Activated T-cell treated with anti-CD3 and anti-CD28 coated beads, Interleukin-2, amount 50 U/mL, for 1 hour (primary cell): Measurements from ENCODE around the gene NMNAT2.
"Not testable (repeated sequence)": the region's sequence is repeated elsewhere in the genome, so short reads cannot be mapped to it uniquely, and the experiment has no call there.

Experiments used
- DNase-seq: peaks from one replicate; pipeline ENCODE4 v3.0.0-alpha.2; 2020

The NMNAT2 gene

DNA sequence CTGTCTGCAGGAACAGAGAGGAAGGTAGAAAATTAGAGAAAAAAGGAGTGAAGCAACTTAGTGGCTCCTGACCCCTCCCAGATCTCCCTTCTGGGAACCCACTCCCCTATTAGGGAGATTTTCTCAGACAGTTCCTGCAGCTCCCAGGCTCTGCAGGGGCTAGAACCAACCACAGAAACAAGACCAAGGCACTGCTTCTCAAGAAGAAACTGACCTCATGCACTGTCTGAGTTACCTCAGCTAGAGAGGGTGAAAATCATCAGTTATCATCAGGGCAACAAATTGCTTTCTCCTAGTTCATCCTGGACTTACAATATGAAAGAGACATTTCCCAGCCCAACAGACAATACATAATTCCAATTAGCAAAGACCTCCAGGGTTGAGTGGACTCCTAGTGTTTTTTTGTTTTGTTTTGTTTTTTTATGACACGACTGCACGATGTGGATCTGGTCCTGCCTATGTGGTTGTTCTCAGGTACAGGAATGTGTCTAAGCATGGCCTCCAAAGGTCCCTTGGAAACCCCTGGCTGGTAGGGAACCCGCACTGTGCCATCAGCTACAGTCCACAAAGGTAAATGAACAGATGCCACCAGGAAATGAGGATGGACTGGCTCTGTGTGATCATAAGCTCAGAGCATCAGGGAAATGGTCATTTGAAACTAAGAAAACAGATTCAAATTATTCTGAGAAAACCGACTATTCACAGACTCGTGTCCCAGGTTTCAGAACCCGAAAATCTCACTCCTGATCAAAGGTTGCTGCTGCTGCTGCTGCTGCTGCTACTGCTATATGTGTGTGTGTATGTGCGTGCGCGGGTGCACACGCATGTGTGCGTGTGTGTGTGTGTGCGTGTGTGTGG, 166.8 kb downstream of the NMNAT2 start:
- no peak for DNase-seq

DNA sequence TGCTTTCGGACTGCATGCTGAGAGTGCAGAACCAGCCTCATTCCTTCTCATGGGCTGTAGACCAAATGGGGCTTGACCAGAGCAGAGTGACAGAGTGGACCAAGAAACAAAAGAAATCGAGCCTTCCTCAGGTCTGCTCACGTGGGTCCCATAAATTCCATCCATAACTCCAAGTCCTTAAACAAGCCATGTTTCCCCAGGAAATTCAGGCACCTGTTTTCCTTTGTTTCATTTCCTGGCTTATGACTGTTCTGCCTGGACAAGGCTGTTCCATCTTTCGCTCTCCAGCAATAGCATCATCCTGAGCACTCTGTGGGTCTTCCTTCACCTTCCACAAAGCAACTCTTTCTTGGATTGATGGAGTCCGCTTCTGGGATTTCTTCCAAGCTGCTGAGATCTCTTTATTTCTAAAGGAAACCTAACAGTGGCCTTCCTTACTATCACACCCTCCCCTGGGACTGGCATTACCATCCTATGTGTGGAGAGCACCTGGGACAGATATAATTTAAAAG, 168.2 kb downstream of the NMNAT2 start:
- DNase-seq, result no peak

DNA sequence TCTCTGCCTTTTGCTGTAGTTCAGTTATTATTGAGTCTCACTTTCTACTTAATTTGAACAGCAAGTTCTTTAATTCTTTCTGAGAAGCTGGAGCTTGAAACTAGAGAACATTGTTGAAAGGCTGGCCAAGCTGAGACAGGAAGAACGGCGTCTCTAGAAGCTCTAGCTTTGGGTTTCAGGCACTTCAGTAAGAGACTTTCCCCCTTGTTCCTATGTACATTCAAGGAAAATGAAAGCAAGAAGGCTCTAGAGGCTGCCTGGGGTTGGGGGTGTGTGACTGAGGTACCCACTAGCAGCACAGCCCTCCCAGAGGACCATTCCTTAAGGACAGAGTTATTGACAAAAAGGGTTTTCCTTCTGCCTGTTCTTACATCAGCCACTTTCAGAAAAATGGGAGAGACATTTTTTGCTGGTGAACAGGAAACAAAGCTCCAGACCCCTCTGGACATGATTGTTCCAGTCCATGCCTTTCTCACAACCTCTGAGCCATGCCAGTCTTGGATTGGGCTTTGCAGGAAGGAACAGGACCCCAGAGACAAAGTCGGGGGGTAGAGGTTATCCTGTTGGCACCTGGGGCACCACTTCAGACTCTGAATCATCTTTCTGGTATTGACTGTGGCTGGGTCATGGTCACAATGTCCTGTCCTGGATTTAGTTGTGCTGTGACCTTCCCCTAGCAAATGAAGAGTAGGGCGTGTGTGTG, 169.0 kb downstream of the NMNAT2 start:
- DNase-seq, result no peak

DNA sequence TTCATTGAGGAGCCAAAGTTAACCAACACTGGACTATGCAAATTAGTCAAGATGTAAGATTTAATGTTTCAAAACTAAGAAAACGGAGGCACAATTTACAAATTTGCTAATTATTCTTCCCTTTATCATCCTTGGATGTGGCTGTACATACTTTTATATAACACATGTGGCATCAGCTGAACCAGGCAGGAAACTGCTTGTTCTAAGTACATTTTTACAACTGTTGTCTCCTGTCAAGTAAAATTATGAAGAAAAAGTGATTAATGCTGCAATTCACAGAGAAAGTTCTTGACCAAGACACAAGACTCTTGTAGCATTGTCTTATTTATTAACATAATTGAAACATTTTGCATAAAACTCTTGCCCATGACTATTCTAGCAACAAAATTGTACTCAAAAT, 170.2 kb downstream of the NMNAT2 start:
- DNase-seq, result no peak

DNA sequence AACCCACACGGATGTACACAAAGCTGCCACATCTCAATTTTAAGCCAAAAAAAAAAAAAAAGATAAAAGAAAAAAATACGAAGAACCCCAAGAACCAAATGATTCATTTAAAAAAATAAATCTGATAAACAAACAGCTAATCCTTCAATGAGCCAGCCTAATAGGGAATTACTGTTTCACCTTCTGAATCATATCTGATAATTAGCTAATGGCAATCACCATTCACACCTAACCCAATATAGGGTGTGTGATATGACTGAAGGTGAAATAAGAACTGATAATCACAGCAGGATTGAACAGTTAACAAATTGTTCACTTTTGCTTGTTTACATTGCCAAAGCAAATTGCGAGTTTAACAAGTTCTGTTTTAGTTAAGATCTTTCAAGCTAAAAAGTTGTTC, 170.7 kb downstream of the NMNAT2 start:
- DNase-seq, result no peak

DNA sequence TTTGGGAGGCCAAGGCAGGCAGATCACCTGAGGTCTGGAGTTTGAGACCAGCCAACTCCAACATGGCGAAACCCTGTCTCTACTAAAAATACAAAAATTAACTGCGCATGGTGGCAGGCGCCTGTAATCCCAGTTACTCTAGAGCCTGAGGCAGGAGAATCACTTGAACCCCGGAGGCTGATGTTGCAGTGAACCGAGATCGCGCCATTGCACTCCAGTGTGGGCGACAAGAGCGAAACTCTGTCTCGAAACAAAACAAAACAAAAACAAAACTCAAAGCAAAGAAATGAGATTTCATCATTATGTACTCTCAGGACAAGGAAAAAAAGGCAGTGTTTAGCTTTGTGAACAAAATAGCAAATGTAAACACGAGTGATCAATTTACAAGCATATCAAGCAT, 171.1 kb downstream of the NMNAT2 start:
- DNase-seq, result no peak

DNA sequence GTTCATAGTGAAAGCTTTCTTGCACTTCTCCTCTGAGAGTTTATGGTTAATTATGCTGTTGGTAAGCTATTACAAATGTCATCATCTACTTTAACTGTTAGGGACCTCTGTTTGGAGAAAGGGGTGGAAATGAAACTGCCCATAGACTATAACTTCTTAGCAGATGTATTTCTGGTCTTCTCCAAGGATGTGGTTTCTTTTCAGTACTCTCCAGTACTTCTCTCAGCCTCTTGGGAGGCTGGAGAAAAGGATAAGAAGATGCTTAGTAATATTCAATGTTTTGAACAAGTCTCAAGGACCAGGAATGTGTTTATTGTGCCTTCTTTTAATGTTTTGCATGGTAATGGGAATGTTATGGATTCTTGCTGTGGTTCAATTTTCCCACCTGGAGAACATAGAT, 171.7 kb downstream of the NMNAT2 start:
- DNase-seq, result no peak

DNA sequence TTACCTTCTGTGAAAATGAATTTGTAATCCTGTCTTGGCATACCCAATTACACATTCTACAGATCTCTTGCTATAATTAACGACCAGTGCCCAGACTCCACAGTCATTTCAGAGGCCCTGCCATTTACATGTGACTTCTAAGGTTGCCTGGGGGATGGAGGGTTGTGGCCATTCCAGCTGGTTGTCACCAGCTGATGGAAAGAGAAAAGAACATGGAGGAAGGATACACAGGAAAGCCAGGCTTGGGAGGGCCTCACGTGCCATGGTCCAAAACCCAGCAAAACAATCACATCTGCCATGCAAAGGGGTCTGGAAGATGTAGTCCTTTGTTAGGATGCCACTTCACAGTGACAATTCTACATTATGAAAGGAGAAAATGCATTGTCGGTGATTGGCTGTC, 172.8 kb downstream of the NMNAT2 start:
- DNase-seq, result no peak

DNA sequence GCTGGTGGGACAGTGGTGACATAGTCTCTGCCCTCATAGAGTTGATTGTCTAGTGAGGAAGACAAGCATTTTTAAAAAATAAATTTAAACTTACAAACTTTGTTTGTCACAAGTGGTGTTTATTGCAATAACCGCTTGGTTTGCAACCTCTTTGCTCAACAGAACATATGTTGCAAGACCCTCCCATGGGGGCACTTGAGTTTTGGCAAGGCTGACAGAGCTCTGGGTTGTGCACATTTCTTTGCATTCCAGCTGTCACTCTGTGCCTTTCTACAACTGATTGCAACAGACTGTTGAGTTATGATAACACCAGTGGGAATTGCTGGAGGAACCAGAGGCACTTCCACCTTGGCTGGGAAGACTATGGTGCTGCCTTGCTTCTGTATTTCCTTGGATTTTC, 173.7 kb downstream of the NMNAT2 start:
- no peak for DNase-seq

DNA sequence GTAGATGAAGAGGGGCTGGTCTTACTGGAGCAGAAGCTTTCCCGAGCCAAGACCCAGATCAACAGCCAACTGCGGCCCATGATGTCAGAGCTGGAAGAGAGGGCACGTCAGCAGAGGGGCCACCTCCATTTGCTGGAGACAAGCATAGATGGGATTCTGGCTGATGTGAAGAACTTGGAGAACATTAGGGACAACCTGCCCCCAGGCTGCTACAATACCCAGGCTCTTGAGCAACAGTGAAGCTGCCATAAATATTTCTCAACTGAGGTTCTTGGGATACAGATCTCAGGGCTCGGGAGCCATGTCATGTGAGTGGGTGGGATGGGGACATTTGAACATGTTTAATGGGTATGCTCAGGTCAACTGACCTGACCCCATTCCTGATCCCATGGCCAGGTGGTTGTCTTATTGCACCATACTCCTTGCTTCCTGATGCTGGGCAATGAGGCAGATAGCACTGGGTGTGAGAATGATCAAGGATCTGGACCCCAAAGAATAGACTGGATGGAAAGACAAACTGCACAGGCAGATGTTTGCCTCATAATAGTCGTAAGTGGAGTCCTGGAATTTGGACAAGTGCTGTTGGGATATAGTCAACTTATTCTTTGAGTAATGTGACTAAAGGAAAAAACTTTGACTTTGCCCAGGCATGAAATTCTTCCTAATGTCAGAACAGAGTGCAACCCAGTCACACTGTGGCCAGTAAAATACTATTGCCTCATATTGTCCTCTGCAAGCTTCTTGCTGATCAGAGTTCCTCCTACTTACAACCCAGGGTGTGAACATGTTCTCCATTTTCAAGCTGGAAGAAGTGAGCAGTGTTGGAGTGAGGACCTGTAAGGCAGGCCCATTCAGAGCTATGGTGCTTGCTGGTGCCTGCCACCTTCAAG, 174.8 kb downstream of the NMNAT2 start:
- DNase-seq, result no peak

DNA sequence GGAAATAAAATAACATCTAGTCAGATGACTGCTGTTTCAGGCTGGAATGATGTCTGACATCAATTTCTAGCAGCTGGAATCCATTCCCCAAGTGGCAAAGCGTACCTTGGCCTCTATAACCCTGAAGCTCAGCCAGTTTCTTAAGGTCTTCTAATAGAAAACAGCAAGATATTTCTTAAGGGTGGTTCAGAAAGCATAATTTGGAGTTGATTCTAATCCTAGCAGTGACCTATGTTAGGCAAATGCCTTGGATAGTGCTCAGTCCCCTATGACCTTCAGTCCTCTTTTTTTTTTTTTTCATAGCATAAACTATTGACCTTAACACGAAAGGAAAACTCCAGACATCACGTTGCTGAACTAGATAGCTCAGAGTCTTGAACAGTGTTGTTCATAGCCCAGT, 175.6 kb downstream of the NMNAT2 start:
- no peak for DNase-seq

DNA sequence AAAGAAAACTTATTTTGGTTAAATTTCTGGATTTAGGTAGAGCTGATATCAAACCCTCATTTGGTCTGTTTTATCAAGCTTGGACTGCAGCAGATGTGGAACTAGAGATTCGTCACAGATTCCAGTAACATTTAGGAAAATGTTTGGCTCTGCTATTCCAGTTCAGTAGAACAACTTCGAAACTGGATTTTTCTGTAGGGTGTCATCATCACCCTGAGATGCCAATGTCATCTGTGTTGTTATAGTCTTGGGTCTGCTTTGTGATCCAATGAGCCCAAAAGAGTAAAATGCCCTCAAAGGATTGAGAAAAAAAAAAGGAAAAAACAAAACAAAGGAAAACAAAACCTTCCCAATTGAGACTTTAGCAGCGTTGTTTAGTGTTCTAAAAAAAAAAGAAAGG, 176.7 kb downstream of the NMNAT2 start:
- no peak for DNase-seq

DNA sequence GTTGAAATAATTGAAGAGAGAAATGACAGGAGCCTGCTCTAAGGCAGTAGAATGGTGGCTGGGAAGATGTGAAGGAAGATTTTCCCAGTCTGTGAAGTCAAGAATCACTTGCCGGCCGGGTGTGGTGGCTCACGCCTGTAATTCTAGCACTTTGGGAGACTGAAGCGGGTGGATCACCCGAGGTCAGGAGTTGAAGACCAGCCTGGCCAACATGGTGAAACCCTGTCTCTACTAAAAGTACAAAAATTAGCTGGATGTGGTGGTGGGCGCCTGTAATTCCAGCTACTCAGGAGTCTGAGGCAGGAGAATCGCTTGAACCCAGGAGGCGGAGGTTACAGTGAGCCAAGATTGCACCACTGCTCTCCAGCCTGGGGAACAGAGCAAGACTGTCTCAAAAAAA, 177.3 kb downstream of the NMNAT2 start:
- not testable (repeated sequence) for DNase-seq

DNA sequence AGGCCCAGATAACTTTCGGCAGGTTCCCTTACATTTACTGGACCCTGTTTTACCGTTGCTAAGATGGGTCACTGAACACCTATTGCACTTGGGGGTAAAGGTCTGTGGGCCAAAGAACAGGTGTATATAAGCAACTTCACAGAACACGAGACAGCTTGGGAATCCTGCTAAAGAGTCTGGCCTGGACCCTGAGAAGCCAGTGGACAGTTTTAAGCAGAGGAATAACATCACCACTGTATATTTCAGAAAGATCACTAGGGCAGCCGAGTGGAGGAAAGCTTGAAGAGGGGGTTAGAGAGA, 177.7 kb downstream of the NMNAT2 start:
- no peak for DNase-seq

DNA sequence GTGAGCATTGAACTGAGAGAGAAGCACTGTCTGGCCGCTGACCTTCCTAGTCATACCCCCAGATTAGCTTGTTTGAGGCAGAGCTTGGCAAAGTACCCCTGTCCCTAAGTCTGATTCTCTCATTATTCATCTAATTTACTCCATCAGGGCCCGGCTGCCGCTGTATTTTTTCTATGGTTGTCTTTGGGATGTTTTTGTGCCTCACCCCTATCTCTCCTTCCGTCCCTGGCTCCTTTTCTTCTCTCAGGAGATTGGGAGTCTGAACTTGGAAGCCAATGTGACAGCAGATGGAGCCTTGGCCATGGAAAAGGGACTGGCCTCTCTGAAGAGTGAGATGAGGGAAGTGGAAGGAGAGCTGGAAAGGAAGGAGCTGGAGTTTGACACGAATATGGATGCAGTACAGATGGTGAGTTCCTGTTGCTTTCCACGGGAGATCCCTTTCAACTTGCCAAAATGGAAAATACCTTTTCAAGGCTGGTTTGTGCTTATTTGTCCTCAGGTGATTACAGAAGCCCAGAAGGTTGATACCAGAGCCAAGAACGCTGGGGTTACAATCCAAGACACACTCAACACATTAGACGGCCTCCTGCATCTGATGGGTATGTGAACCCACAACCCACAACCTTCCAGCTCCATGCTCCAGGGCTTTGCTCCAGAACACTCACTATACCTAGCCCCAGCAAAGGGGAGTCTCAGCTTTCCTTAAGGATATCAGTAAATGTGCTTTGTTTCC, 178.2 kb downstream of the NMNAT2 start:
- DNase-seq, result no peak

DNA sequence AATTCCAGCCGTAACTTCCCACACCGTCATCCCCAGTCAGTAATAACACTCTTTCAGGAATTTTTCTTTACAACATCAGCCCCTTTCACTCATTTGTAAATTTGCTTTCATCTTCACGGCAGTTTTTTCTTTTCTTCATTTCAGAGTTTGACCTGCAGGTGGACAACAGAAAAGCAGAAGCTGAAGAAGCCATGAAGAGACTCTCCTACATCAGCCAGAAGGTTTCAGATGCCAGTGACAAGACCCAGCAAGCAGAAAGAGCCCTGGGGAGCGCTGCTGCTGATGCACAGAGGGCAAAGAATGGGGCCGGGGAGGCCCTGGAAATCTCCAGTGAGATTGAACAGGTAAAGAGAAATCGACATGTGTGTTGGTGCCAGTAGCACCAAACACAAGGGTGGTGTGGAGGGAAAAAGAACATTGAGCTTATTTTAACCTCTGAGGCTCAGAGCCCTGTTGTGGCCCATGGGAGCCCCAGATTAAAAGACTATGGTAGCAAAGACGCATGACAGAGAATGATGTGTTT, 178.9 kb downstream of the NMNAT2 start:
- no peak for DNase-seq

DNA sequence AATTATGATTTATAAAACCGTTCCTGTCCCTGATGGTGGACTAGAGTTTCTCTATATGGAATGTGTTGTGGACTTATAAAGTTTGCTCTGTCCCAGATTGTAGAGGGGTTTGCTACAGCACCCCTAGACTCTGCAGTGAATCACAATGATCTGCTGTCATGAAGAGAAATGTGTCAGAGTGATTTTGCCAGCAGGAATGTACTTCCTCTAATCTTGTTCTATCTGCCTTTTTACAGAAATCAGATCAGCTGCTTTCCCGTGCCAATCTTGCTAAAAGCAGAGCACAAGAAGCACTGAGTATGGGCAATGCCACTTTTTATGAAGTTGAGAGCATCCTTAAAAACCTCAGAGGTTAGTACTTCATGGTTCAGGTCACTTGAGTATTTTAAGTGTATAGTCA, 180.1 kb downstream of the NMNAT2 start:
- no peak for DNase-seq

DNA sequence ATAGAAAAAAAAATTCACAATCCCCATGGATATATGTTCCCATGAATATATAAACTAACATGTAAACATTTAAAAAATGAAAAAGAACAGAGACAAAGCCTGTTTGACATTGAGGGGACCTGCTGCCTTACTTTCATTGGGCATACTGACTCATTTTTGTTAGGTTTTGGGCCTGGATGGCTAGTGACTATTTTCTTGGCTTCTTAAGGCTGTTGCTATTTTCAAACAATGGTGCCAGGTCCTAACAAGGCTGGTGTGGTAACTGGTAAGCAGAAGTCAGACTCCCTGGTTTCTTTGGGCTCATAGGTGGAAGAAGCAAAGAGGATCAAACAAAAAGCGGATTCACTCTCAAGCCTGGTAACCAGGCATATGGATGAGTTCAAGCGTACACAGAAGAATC, 181.1 kb downstream of the NMNAT2 start:
- DNase-seq, result no peak

DNA sequence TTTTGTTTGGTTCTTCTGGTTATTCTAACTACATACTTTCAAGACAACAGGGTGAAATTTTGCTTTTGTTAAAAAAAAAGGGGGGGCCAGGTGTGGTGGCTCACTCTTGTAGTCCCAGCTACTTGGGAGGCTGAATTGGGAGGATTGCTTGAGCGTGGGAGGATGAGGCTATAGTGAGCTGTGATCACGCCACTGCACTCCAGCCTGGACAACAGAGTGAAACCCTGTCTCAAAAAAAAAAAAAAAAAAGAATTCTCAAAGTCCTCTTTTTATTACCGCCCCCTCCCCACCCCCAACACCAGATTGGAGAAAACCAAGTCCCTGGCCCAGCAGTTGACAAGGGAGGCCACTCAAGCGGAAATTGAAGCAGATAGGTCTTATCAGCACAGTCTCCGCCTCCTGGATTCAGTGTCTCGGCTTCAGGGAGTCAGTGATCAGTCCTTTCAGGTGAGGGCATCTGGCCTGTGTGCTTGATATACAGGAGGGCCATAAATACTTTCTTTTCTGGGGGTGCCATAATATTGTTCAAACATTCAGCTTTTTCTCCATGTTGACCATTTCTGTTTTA, 181.9 kb downstream of the NMNAT2 start:
- no peak for DNase-seq

DNA sequence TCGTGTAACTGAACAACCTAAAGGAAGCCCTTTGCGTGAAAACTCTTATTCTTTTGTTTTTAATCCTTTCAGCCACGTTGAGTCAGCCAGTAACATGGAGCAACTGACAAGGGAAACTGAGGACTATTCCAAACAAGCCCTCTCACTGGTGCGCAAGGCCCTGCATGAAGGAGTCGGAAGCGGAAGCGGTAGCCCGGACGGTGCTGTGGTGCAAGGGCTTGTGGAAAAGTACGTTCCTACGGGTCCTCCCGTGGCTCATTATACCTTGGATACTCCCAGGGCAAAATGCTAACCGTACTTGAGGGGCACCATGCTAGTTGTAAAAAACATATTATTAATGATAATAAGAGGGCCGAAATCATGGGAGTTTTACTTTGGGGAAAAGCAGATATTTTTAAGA, 182.7 kb downstream of the NMNAT2 start:
- DNase-seq, result no peak

DNA sequence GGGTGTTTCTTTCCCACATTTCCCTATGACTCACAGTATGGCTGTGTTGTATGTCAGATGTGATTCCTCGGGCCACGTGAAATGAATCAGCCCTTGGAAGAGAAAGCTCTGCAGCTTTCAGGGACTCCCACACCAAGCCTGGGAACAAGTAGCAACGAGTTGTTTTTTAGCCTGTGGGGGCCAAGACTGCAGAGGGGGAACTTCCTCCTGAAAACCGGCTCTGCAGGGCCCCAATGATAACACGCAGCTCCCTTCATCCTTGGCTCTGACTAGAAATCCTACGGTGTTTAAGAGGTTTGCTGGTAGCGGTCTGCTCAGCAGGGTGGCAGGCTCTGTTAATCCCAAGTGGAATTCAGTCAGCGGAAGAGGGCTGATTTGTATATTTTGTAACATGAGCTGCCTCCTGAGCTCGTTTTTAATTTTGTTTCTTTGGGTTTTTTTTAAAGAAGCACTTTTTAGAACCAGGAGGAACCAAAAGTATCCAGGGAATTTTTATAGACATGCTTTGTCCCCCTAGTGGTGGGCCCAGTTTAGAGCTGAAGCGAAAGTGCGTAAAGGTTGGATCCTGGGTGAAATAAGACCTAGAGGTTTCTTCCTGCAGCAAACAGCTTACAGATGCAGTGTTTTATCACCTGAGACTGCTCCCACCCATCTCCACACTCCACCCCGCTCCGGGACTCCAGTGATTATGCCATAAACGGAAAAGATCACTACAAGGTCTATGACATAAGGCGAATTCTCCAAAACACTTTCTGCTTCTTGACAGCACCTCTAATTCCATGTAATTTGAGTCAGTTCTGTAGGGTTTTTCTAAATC, 183.3 kb downstream of the NMNAT2 start:
- no peak for DNase-seq
